ENCODE measurements around the gene SLC49A4. TPM values are rescaled to one million over a fixed set of nuclear protein-coding genes. Genes with fewer than 3 reads are reported as not detected.

The SLC49A4 gene
- total RNA-seq, 2 donors from 2014 or later: 4.8 to 5.5 TPM

- no peak for ATAC-seq
- no peaks in the 10 kb centered on the region for H3K9me3 ChIP-seq (ENCODE audit: control insufficient read depth, low read length, poor library complexity, severe bottlenecking)
- Mint-ChIP-seq H3K27me3 (no peaks in the 10 kb centered on the region), H3K27ac (no peak overlapping the region), H3K36me3 (ENCODE audit: low read depth) (no peaks in the 10 kb centered on the region), H3K4me3 (peak overlapping the region; percentile 91), H3K4me1 (peaks cover 35% of the 10 kb centered on the region)
- DNase-seq: no peak
Measured at GRCh38 chr3:122795674-122796195, 866 bp downstream of the SLC49A4 start.

GRCh38 chr3:122797291-122797690 lies 2.4 kb downstream of the SLC49A4 start:
- no peaks in the 10 kb centered on the region for H3K9me3 ChIP-seq (ENCODE audit: control insufficient read depth, low read length, poor library complexity, severe bottlenecking)
- DNase-seq: no peak
- peaks cover 38% of the 10 kb centered on the region for H3K4me1 Mint-ChIP-seq
- H3K36me3 Mint-ChIP-seq (ENCODE audit: low read depth): peaks cover under 1% of the 10 kb centered on the region
- no peak overlapping the region for H3K4me3 Mint-ChIP-seq
- no peak for ATAC-seq
- H3K27ac Mint-ChIP-seq: peak overlapping the region; percentile 9
- no peaks in the 10 kb centered on the region for H3K27me3 Mint-ChIP-seq

GRCh38 chr3:122799322-122799721 lies 4.5 kb downstream of the SLC49A4 start:
- ATAC-seq: no peak
- H3K4me1 Mint-ChIP-seq: peaks cover 26% of the 10 kb centered on the region

GRCh38 chr3:122800031-122800430 lies 5.2 kb downstream of the SLC49A4 start:
- Mint-ChIP-seq H3K36me3 (ENCODE audit: low read depth) (peaks cover 5% of the 10 kb centered on the region), H3K27ac (no peak overlapping the region), H3K4me3 (no peak overlapping the region), H3K27me3 (no peaks in the 10 kb centered on the region), H3K4me1 (peaks cover 21% of the 10 kb centered on the region)
- DNase-seq (no peak), ATAC-seq (no peak)
- H3K9me3 ChIP-seq (ENCODE audit: control insufficient read depth, low read length, poor library complexity, severe bottlenecking): no peaks in the 10 kb centered on the region

More at GRCh38 chr3:122799322-122799721, 4.5 kb downstream of the SLC49A4 start:
- peaks cover 5% of the 10 kb centered on the region for H3K36me3 Mint-ChIP-seq (ENCODE audit: low read depth)
- no peak overlapping the region for H3K27ac Mint-ChIP-seq
- H3K9me3 ChIP-seq (ENCODE audit: control insufficient read depth, low read length, poor library complexity, severe bottlenecking): no peaks in the 10 kb centered on the region
- H3K4me3 Mint-ChIP-seq: no peak overlapping the region
- DNase-seq: no peak
- H3K27me3 Mint-ChIP-seq: no peaks in the 10 kb centered on the region

GRCh38 chr3:122800706-122801237 lies 5.9 kb downstream of the SLC49A4 start:
- Mint-ChIP-seq H3K36me3 (ENCODE audit: low read depth) (peaks cover 5% of the 10 kb centered on the region), H3K4me1 (peaks cover 19% of the 10 kb centered on the region), H3K27ac (no peak overlapping the region), H3K4me3 (no peak overlapping the region), H3K27me3 (no peaks in the 10 kb centered on the region)
- no peaks in the 10 kb centered on the region for H3K9me3 ChIP-seq (ENCODE audit: control insufficient read depth, low read length, poor library complexity, severe bottlenecking)
- ATAC-seq (no peak), DNase-seq (no peak)

- H3K4me3 Mint-ChIP-seq: no peak overlapping the region
- ATAC-seq: no peak
Measured at GRCh38 chr3:122802323-122802722, 7.5 kb downstream of the SLC49A4 start.

GRCh38 chr3:122803977-122804376 lies 9.1 kb downstream of the SLC49A4 start:
- no peaks in the 10 kb centered on the region for H3K27me3 Mint-ChIP-seq
- H3K9me3 ChIP-seq (ENCODE audit: control insufficient read depth, low read length, poor library complexity, severe bottlenecking): no peaks in the 10 kb centered on the region
- H3K36me3 Mint-ChIP-seq (ENCODE audit: low read depth): peaks cover 11% of the 10 kb centered on the region
- no peak overlapping the region for H3K4me3 Mint-ChIP-seq
- no peak overlapping the region for H3K27ac Mint-ChIP-seq
- DNase-seq (no peak), ATAC-seq (no peak)
- peaks cover 9% of the 10 kb centered on the region for H3K4me1 Mint-ChIP-seq

More at GRCh38 chr3:122802323-122802722, 7.5 kb downstream of the SLC49A4 start:
- H3K9me3 ChIP-seq (ENCODE audit: control insufficient read depth, low read length, poor library complexity, severe bottlenecking): no peaks in the 10 kb centered on the region
- Mint-ChIP-seq H3K36me3 (ENCODE audit: low read depth) (peaks cover 5% of the 10 kb centered on the region), H3K27me3 (no peaks in the 10 kb centered on the region), H3K27ac (no peak overlapping the region), H3K4me1 (peaks cover 9% of the 10 kb centered on the region)
- DNase-seq: no peak

- Mint-ChIP-seq H3K4me1 (peaks cover 5% of the 10 kb centered on the region), H3K27me3 (no peaks in the 10 kb centered on the region), H3K36me3 (ENCODE audit: low read depth) (peaks cover 9% of the 10 kb centered on the region), H3K27ac (no peak overlapping the region), H3K4me3 (no peak overlapping the region)
- H3K9me3 ChIP-seq (ENCODE audit: control insufficient read depth, low read length, poor library complexity, severe bottlenecking): no peaks in the 10 kb centered on the region
- DNase-seq: no peak
- no peak for ATAC-seq
Measured at GRCh38 chr3:122810734-122811133, 15.9 kb downstream of the SLC49A4 start.

GRCh38 chr3:122816587-122816986 lies 21.7 kb downstream of the SLC49A4 start:
- ATAC-seq (no peak), DNase-seq (no peak)
- peaks cover 5% of the 10 kb centered on the region for H3K36me3 Mint-ChIP-seq (ENCODE audit: low read depth)
- H3K4me3 Mint-ChIP-seq: no peak overlapping the region
- H3K4me1 Mint-ChIP-seq: no peaks in the 10 kb centered on the region
- H3K9me3 ChIP-seq (ENCODE audit: control insufficient read depth, low read length, poor library complexity, severe bottlenecking): no peaks in the 10 kb centered on the region
- no peaks in the 10 kb centered on the region for H3K27me3 Mint-ChIP-seq
- H3K27ac Mint-ChIP-seq: no peak overlapping the region

GRCh38 chr3:122824465-122825381 lies 29.9 kb downstream of the SLC49A4 start:
- no peak overlapping the region for H3K4me3 Mint-ChIP-seq
- DNase-seq (no peak), ATAC-seq (no peak)
- H3K27me3 Mint-ChIP-seq: no peaks in the 10 kb centered on the region
- H3K36me3 Mint-ChIP-seq (ENCODE audit: low read depth): peaks cover 19% of the 10 kb centered on the region
- peaks cover 4% of the 10 kb centered on the region for H3K4me1 Mint-ChIP-seq
- no peak overlapping the region for H3K27ac Mint-ChIP-seq
- no peaks in the 10 kb centered on the region for H3K9me3 ChIP-seq (ENCODE audit: control insufficient read depth, low read length, poor library complexity, severe bottlenecking)

- H3K9me3 ChIP-seq (ENCODE audit: control insufficient read depth, low read length, poor library complexity, severe bottlenecking): no peaks in the 10 kb centered on the region
- peaks cover 4% of the 10 kb centered on the region for H3K4me1 Mint-ChIP-seq
- DNase-seq: no peak
- no peak for ATAC-seq
- peaks cover 19% of the 10 kb centered on the region for H3K36me3 Mint-ChIP-seq (ENCODE audit: low read depth)
- H3K27me3 Mint-ChIP-seq: no peaks in the 10 kb centered on the region
- no peak overlapping the region for H3K27ac Mint-ChIP-seq
- no peak overlapping the region for H3K4me3 Mint-ChIP-seq
Measured at GRCh38 chr3:122825460-122825859, 30.6 kb downstream of the SLC49A4 start.

- DNase-seq: no peak
- Mint-ChIP-seq H3K4me3 (no peak overlapping the region), H3K4me1 (peaks cover 4% of the 10 kb centered on the region), H3K27me3 (no peaks in the 10 kb centered on the region), H3K27ac (no peak overlapping the region), H3K36me3 (ENCODE audit: low read depth) (peaks cover 19% of the 10 kb centered on the region)
- H3K9me3 ChIP-seq (ENCODE audit: control insufficient read depth, low read length, poor library complexity, severe bottlenecking): no peaks in the 10 kb centered on the region
- no peak for ATAC-seq
Measured at GRCh38 chr3:122826278-122826677, 31.4 kb downstream of the SLC49A4 start.

- no peaks in the 10 kb centered on the region for H3K9me3 ChIP-seq (ENCODE audit: control insufficient read depth, low read length, poor library complexity, severe bottlenecking)
- no peak for DNase-seq
- Mint-ChIP-seq H3K27ac (no peak overlapping the region), H3K4me1 (peaks cover 4% of the 10 kb centered on the region), H3K36me3 (ENCODE audit: low read depth) (peaks cover 17% of the 10 kb centered on the region), H3K27me3 (no peaks in the 10 kb centered on the region), H3K4me3 (no peak overlapping the region)
- ATAC-seq: no peak
Measured at GRCh38 chr3:122828281-122828680, 33.4 kb downstream of the SLC49A4 start.
